GM12891 (cell line): Measurements from ENCODE around the gene OR51E1. TPM values are rescaled to one million over a fixed set of nuclear protein-coding genes. Genes with fewer than 3 reads are reported as not detected.

ENCODE experiments used
- DNase-seq: peaks from one replicate; pipeline ENCODE4 v3.0.0; 2011; ENCODE audit warnings: low spot score; ENCODE audit not compliant: insufficient read length
- FAIRE-seq: peaks from 2 replicates; lab custom pipeline; 2011; peaks lifted over from hg19 to GRCh38; lab: Jason Lieb, UNC
- PAX5 ChIP-seq: IDR thresholded peaks from 2 replicates; pipeline ENCODE4 v1.6.1; 2011; ENCODE audit warnings: low read length, moderate library complexity, mild to moderate bottlenecking; ENCODE audit not compliant: insufficient read depth, severe bottlenecking
- POLR2A ChIP-seq: IDR thresholded peaks from 2 replicates; pipeline ENCODE4 v1.6.1; 2011; ENCODE audit warnings: low read depth, low read length, control low read depth
- POLR2AphosphoS5 ChIP-seq: IDR thresholded peaks from 2 replicates; pipeline ENCODE4 v1.6.1; 2011; ENCODE audit warnings: low read depth, low read length, control low read depth
- POU2F2 ChIP-seq: IDR thresholded peaks from 2 replicates; pipeline ENCODE4 v1.6.1; 2011; ENCODE audit warnings: low read depth, mild to moderate bottlenecking, control low read depth, low read length, moderate library complexity
- SPI1 ChIP-seq: IDR thresholded peaks from 2 replicates; pipeline ENCODE4 v1.6.1; 2011; ENCODE audit warnings: low read depth, low read length, control low read depth
- TAF1 ChIP-seq: IDR thresholded peaks from 2 replicates; pipeline ENCODE4 v1.6.1; 2011; ENCODE audit warnings: low read depth, low read length, control low read depth
- polyA plus RNA-seq: library from polyadenylated mRNA; unstranded; fragments of >200 nt; gene quantifications from one replicate; pipeline ENCODE4 v1.2.1, GENCODE V29; 2012; ENCODE audit warnings: low read depth, missing spikeins, inconsistent platforms; ENCODE audit not compliant: missing spikeins

OR51E1 gene
- polyA plus RNA-seq: not detected

GRCh38 chr11:4643682-4644081, at the start of gene OR51E1:
TSS of gene OR51E1 (plus strand) at chr11:4643982. CDS start at chr11:4652527, 8,545 bp downstream.
- FAIRE-seq (no peak), DNase-seq (no peak)
- no peak for TF ChIP-seq PAX5
- TF ChIP-seq POU2F2: no peak
- TF ChIP-seq POLR2AphosphoS5: no peak
- no peak for TF ChIP-seq TAF1
- TF ChIP-seq POLR2A: no peak
- no peak for TF ChIP-seq SPI1

GRCh38 chr11:4605057-4605456, 38.7 kb upstream of the OR51E1 start:
- FAIRE-seq: no peak
- DNase-seq: no peak
- TF ChIP-seq PAX5 (no peak), POU2F2 (no peak), POLR2AphosphoS5 (no peak)

- TF ChIP-seq POLR2AphosphoS5: no peak
- TF ChIP-seq PAX5: no peak
- TF ChIP-seq POU2F2: no peak
- TF ChIP-seq TAF1: no peak
- no peak for TF ChIP-seq POLR2A
- TF ChIP-seq SPI1: no peak
- no peak for DNase-seq
- FAIRE-seq: no peak
Observed at GRCh38 chr11:4606231-4607015, 37.4 kb upstream of the OR51E1 start.

- DNase-seq: no peak
- FAIRE-seq: peak; percentile 82
- TF ChIP-seq SPI1: no peak
- TF ChIP-seq TAF1: no peak
- no peak for TF ChIP-seq POU2F2
Observed at GRCh38 chr11:4607096-4607495, 36.7 kb upstream of the OR51E1 start.

GRCh38 chr11:4607781-4608666, 35.8 kb upstream of the OR51E1 start, which contains the start of gene TRIM68:
TSS of gene TRIM68 (minus strand) at chr11:4608231. CDS start at chr11:4605504, 2,727 bp downstream.
- peak; percentile 88 for DNase-seq

GRCh38 chr11:4610258-4610935, 33.4 kb upstream of the OR51E1 start:
- FAIRE-seq (peak; percentile 74), DNase-seq (no peak)
- TF ChIP-seq SPI1: peak; percentile 72
- TF ChIP-seq POLR2AphosphoS5: no peak

More at GRCh38 chr11:4607781-4608666, 35.8 kb upstream of the OR51E1 start, which contains the start of gene TRIM68:
- TF ChIP-seq TAF1: 0 out of 2 replicates have a peak, but pooled peaks have one; percentile 31
- 0 out of 2 replicates have a peak, but pooled peaks have one; percentile 11 for TF ChIP-seq POU2F2
- TF ChIP-seq POLR2AphosphoS5: peak; percentile 74
- no peak for TF ChIP-seq PAX5
- TF ChIP-seq SPI1: no peak
- TF ChIP-seq POLR2A: peak; percentile 75
- FAIRE-seq: peak; percentile 99

- DNase-seq: no peak
- TF ChIP-seq PAX5 (no peak), POU2F2 (no peak), TAF1 (no peak), POLR2A (no peak), SPI1 (no peak), POLR2AphosphoS5 (no peak)
- FAIRE-seq: no peak
Observed at GRCh38 chr11:4611986-4612385, 31.8 kb upstream of the OR51E1 start.

- no peak for DNase-seq
- FAIRE-seq: no peak
- TF ChIP-seq POLR2AphosphoS5: no peak
- TF ChIP-seq TAF1: no peak
- TF ChIP-seq PAX5: no peak
- no peak for TF ChIP-seq SPI1
- no peak for TF ChIP-seq POU2F2
- TF ChIP-seq POLR2A: no peak
Observed at GRCh38 chr11:4615856-4616444, 27.8 kb upstream of the OR51E1 start.

- DNase-seq (no peak), FAIRE-seq (no peak)
- TF ChIP-seq POU2F2 (no peak), POLR2A (no peak), TAF1 (no peak), PAX5 (no peak), SPI1 (no peak), POLR2AphosphoS5 (no peak)
Observed at GRCh38 chr11:4619514-4619913, 24.3 kb upstream of the OR51E1 start.
